SK-N-SH (cell line): Measurements from ENCODE around the gene TCF12. TPM values are rescaled to one million over a fixed set of nuclear protein-coding genes. Genes with fewer than 3 reads are reported as not detected.

ENCODE experiments used
- CTCF ChIA-PET: fragments of 300-600, 350-600 bp; formaldehyde crosslinking; extraction: SDS; loops from one replicate; lab custom pipeline; 2021; lab: Yijun Ruan, JAX
- POLR2A ChIA-PET: fragments of 350-600 bp; sonication (Branson Sonifier 250); formaldehyde crosslinking; extraction: SDS; loops from one replicate; lab custom pipeline; 2020; ENCODE audit warnings: antibody characterized with exemption, inconsistent platforms; lab: Yijun Ruan, JAX
- DNase-seq: peaks from one replicate; pipeline ENCODE4 v3.0.0; 2012
- H2AFZ ChIP-seq: fragments of 200-600 bp; sonication (generic); 2 replicates; pipeline ENCODE4 v1.8.1; 2016; ENCODE audit warnings: antibody characterized with exemption, mild to moderate bottlenecking, low read depth
- H3F3A ChIP-seq: fragments of 200-600 bp; sonication (generic); replicated peaks from 2 replicates; pipeline ENCODE3; 2016; ENCODE audit warnings: antibody characterized with exemption, mild to moderate bottlenecking; ENCODE audit not compliant: insufficient read depth
- H3K27ac ChIP-seq, 2 experiments: fragments of 200-500 bp in 1 of 2; fragments of 200-600 bp in 1 of 2; sonication (Bioruptor generic) in 1 of 2; sonication (generic), shearing (Covaris generic) in 1 of 2; 2 replicates each; pipeline versions ENCODE4 v1.5.1 to v1.6.1; 2014 to 2016; ENCODE audit warnings: low read depth in 2 of 2, inconsistent platforms in 1 of 2, low read length in 1 of 2, mild to moderate bottlenecking in 1 of 2, mixed read lengths in 1 of 2
- H3K27me3 ChIP-seq: fragments of 200-600 bp; sonication (generic), shearing (Covaris generic); 2 replicates; pipeline ENCODE4 v1.6.1; 2016; ENCODE audit warnings: mixed run types; ENCODE audit not compliant: insufficient read depth
- H3K36me3 ChIP-seq, 2 experiments: fragments of 200-500 bp in 1 of 2; fragments of 200-600 bp in 1 of 2; sonication (Bioruptor generic) in 1 of 2; sonication (generic) in 1 of 2; replicated peaks in 1 of 2; 2 replicates each; pipeline versions ENCODE3 to v1.5.1; 2014 to 2016; ENCODE audit warnings: low read length in 1 of 2, mild to moderate bottlenecking in 1 of 2; ENCODE audit not compliant: insufficient read depth in 2 of 2, control insufficient read depth in 1 of 2
- H3K4me1 ChIP-seq, 2 experiments: fragments of 200-500 bp in 1 of 2; fragments of 200-600 bp in 1 of 2; sonication (Bioruptor generic) in 1 of 2; sonication (generic), shearing (Covaris generic) in 1 of 2; 2 replicates each; pipeline versions ENCODE4 v1.5.1 to v1.6.1; 2014 to 2016; ENCODE audit warnings: low read depth in 1 of 2, low read length in 1 of 2, mixed run types in 1 of 2; ENCODE audit not compliant: insufficient read depth in 2 of 2, control insufficient read depth in 1 of 2
- H3K4me2 ChIP-seq: fragments of 200-600 bp; sonication (generic), shearing (Covaris generic); 2 replicates; pipeline ENCODE4 v1.6.1; 2017; ENCODE audit warnings: mixed run types
- H3K4me3 ChIP-seq, 2 experiments: fragments of 200-500 bp in 1 of 2; fragments of 200-600 bp in 1 of 2; sonication (Bioruptor generic) in 1 of 2; sonication (generic), shearing (Covaris generic) in 1 of 2; 2 replicates each; pipeline versions ENCODE4 v1.5.1 to v1.8.1; 2014 to 2016; ENCODE audit warnings: low read depth in 2 of 2, inconsistent platforms in 1 of 2, low read length in 1 of 2, mild to moderate bottlenecking in 1 of 2, mixed read lengths in 1 of 2, moderate library complexity in 1 of 2
- H3K79me2 ChIP-seq: fragments of 200-600 bp; sonication (generic); 2 replicates; pipeline ENCODE4 v1.8.1; 2017; ENCODE audit warnings: mild to moderate bottlenecking; ENCODE audit not compliant: insufficient read depth
- H3K9ac ChIP-seq: fragments of 200-600 bp; sonication (generic); 2 replicates; pipeline ENCODE4 v1.6.1; 2017; ENCODE audit warnings: mixed run types
- H3K9me2 ChIP-seq: fragments of 200-600 bp; sonication (generic); 2 replicates; pipeline ENCODE4 v1.6.1; 2017; ENCODE audit warnings: mixed run types
- H3K9me3 ChIP-seq: fragments of 200-600 bp; sonication (generic); 2 replicates; pipeline ENCODE4 v1.6.1; 2017; ENCODE audit warnings: mixed run types, mild to moderate bottlenecking, moderate library complexity
- H4K20me1 ChIP-seq: fragments of 200-600 bp; sonication (generic); 2 replicates; pipeline ENCODE4 v1.6.1; 2017; ENCODE audit warnings: mild to moderate bottlenecking, mixed run types; ENCODE audit not compliant: insufficient read depth
- EP300 ChIP-seq, 2 experiments: IDR thresholded peaks; 2 replicates each; pipeline versions ENCODE4 v1.4.0 to v1.6.1; 2012; ENCODE audit warnings: borderline replicate concordance in 1 of 2, low read depth in 1 of 2, low read length in 1 of 2
- EZH2phosphoT487 ChIP-seq: fragments of 200-600 bp; sonication (generic); IDR thresholded peaks from 2 replicates; pipeline ENCODE4 v1.6.1; 2017; ENCODE audit warnings: low read depth, mixed run types, mild to moderate bottlenecking, antibody characterized with exemption, moderate library complexity, borderline replicate concordance
- FOXJ3 ChIP-seq: sonication (generic); formaldehyde crosslinking; IDR thresholded peaks from 2 replicates; pipeline ENCODE4 v1.5.1; 2020; ENCODE audit warnings: mild to moderate bottlenecking, missing genetic modification reagents
- GABPA ChIP-seq: IDR thresholded peaks from 2 replicates; pipeline ENCODE4 v1.4.0; 2012; ENCODE audit warnings: low read depth, mild to moderate bottlenecking
- JUND ChIP-seq: IDR thresholded peaks from 2 replicates; pipeline ENCODE4 v1.4.0; 2012
- MEF2A ChIP-seq: IDR thresholded peaks from 2 replicates; pipeline ENCODE4 v1.4.0; 2012; ENCODE audit warnings: low read depth, borderline replicate concordance
- PBX3 ChIP-seq: IDR thresholded peaks from 2 replicates; pipeline ENCODE4; 2012
- POLR2AphosphoS5 ChIP-seq: IDR thresholded peaks from 2 replicates; pipeline ENCODE4 v1.6.1; 2012; ENCODE audit warnings: low read depth, low read length
- RFX5 ChIP-seq: IDR thresholded peaks from 2 replicates; pipeline ENCODE4 v1.6.1; 2012; ENCODE audit warnings: mild to moderate bottlenecking, improper control_type of control experiment, low read length
- RXRA ChIP-seq: IDR thresholded peaks from 2 replicates; pipeline ENCODE4 v1.4.0; 2012; ENCODE audit warnings: low read depth, mild to moderate bottlenecking, borderline replicate concordance
- SIN3A ChIP-seq: IDR thresholded peaks from 2 replicates; pipeline ENCODE4 v1.6.1; 2012; ENCODE audit warnings: low read depth, mild to moderate bottlenecking, low read length, moderate library complexity, borderline replicate concordance
- SMC3 ChIP-seq: IDR thresholded peaks from 2 replicates; pipeline ENCODE4 v1.6.1; 2012; ENCODE audit warnings: low read depth, low read length, improper control_type of control experiment
- TCF12 ChIP-seq: IDR thresholded peaks from 2 replicates; pipeline ENCODE4 v1.4.0; 2012
- ZBTB33 ChIP-seq: IDR thresholded peaks from 2 replicates; pipeline ENCODE4 v1.4.0; 2012; ENCODE audit warnings: low read depth, borderline replicate concordance
- WGBS: methylation state at CpG from one replicate; pipeline ENCODE4 v1.1.6; 2017; ENCODE audit warnings: low lambda C conversion rate; 5-methylcytosine and 5-hydroxymethylcytosine counted together
- polyA plus RNA-seq, 3 experiments: library from polyadenylated mRNA; depleted of rRNA; stranded (reverse); fragments of >200 nt; gene quantifications; 2 replicates each; pipeline ENCODE4 v1.2.3, GENCODE V29; 2012
- TF ChIP-seq, protein P1 (sequence below): IDR thresholded peaks from 2 replicates; pipeline ENCODE4 v1.4.0; 2012; ENCODE audit warnings: low read depth
- TF ChIP-seq, protein P2 (sequence below): fragments of 150-350 bp; IDR thresholded peaks from 2 replicates; pipeline ENCODE4 v1.6.1; 2016; ENCODE audit warnings: mild to moderate bottlenecking, low read depth, low read length

The TCF12 gene
- polyA plus RNA-seq, 1 of the 3 experiments (the other 2 are of a cell fraction), result 49.6 TPM

- Histone ChIP-seq H3F3A (peaks cover 23% of the 10 kb centered on the region), H3K9ac (no peak overlapping the region), H3K4me3 (no peak overlapping the region), H3K79me2 (peaks cover 59% of the 10 kb centered on the region), H3K36me3 (peaks cover 49 to 79% of the 10 kb centered on the region in 2 experiments), H3K9me2 (no peaks in the 10 kb centered on the region), H3K27ac (no peak overlapping the region), H3K4me1 (peaks cover 18 to 31% of the 10 kb centered on the region in 2 experiments; a peak in 3 of 4 replicates), H2AFZ (no peak overlapping the region), H4K20me1 (peaks cover 21% of the 10 kb centered on the region), H3K4me2 (no peak overlapping the region), H3K27me3 (no peaks in the 10 kb centered on the region), H3K9me3 (no peaks in the 10 kb centered on the region)
- 86% methylated on average over 2 of the region's 2 CpGs for WGBS
- CTCF ChIA-PET, result interaction anchor here (4.2 kb wide), 1 partner anchor 73 kb away, joined by 21 read pairs; no protein-coding TSS in a partner anchor
- no peak for TF ChIP-seq FOXJ3
- no peak for TF ChIP-seq POLR2AphosphoS5
- TF ChIP-seq RXRA, result no peak
- no peak for TF ChIP-seq SIN3A
- TF ChIP-seq, protein P1, sequence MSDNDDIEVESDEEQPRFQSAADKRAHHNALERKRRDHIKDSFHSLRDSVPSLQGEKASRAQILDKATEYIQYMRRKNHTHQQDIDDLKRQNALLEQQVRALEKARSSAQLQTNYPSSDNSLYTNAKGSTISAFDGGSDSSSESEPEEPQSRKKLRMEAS, result no peak
- no peak for TF ChIP-seq GABPA
- TF ChIP-seq JUND, result no peak
- TF ChIP-seq SMC3, result no peak
- TF ChIP-seq EP300 (IDR thresholded peaks at IDR 0.05; ENCODE audit: borderline replicate concordance in 1 of 2, low read depth in 1 of 2, low read length in 1 of 2), result no peak
- no peak for TF ChIP-seq TCF12
- no peak for TF ChIP-seq ZBTB33
- TF ChIP-seq, protein P2, sequence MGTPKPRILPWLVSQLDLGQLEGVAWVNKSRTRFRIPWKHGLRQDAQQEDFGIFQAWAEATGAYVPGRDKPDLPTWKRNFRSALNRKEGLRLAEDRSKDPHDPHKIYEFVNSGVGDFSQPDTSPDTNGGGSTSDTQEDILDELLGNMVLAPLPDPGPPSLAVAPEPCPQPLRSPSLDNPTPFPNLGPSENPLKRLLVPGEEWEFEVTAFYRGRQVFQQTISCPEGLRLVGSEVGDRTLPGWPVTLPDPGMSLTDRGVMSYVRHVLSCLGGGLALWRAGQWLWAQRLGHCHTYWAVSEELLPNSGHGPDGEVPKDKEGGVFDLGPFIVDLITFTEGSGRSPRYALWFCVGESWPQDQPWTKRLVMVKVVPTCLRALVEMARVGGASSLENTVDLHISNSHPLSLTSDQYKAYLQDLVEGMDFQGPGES, result no peak
- TF ChIP-seq EZH2phosphoT487, result no peak
- TF ChIP-seq RFX5, result no peak
- TF ChIP-seq MEF2A, result no peak
- DNase-seq, result no peak
- POLR2A ChIA-PET, result interaction anchor here (0.7 kb wide), 1 partner anchor 27 kb away, joined by 3 read pairs; no protein-coding TSS in a partner anchor
Measured at GRCh38 chr15:57234156-57234555, 315.7 kb downstream of the TCF12 start.

GRCh38 chr15:57235186-57235585, 316.7 kb downstream of the TCF12 start:
- H3K36me3 ChIP-seq, result peaks cover 51 to 76% of the 10 kb centered on the region in 2 experiments
- peaks cover 23% of the 10 kb centered on the region for H3F3A ChIP-seq
- no peak overlapping the region for H2AFZ ChIP-seq
- no peak overlapping the region for H3K9ac ChIP-seq
- no peak overlapping the region for H3K4me3 ChIP-seq
- ChIA-PET POLR2A (no interaction called here), CTCF (interaction anchor here (1.1 to 1.6 kb wide), 3 partner anchors 10 to 88 kb away, joined by 3 to 5 read pairs (median 3); no protein-coding TSS in a partner anchor)
- 95% methylated on average over 4 of the region's 4 CpGs for WGBS
- no peak for DNase-seq
- peaks cover 11% of the 10 kb centered on the region for H4K20me1 ChIP-seq
- no peak overlapping the region for H3K4me2 ChIP-seq
- H3K27me3 ChIP-seq, result no peaks in the 10 kb centered on the region
- peaks cover 49% of the 10 kb centered on the region for H3K79me2 ChIP-seq
- no peak for TF ChIP-seq PBX3
- no peak for TF ChIP-seq POLR2AphosphoS5
- no peak for TF ChIP-seq SMC3
- no peak for TF ChIP-seq SIN3A
- TF ChIP-seq EZH2phosphoT487, result no peak
- H3K9me2 ChIP-seq, result no peaks in the 10 kb centered on the region
- no peak overlapping the region; a peak in 1 of 4 replicates for H3K27ac ChIP-seq
- H3K9me3 ChIP-seq, result no peaks in the 10 kb centered on the region
- H3K4me1 ChIP-seq, result peaks cover 16 to 26% of the 10 kb centered on the region in 2 experiments; a peak in 3 of 4 replicates
